AG09319 (cell line): ENCODE measurements around the gene TRAPPC2L.
"Not testable (repeated sequence)": the region's sequence is repeated elsewhere in the genome, so short reads cannot be mapped to it uniquely, and the experiment has no call there.

ENCODE experiments used
- DNase-seq: peaks from one replicate; pipeline ENCODE4 v3.0.0-alpha.2; 2010; ENCODE audit warnings: low read depth; ENCODE audit errors: extremely low read depth
- TF ChIP-seq, protein P1 (sequence below): IDR thresholded peaks from 2 replicates; pipeline ENCODE4 v1.5.1; 2011; ENCODE audit warnings: low read depth, mild to moderate bottlenecking, inconsistent platforms, low read length, moderate library complexity

Gene TRAPPC2L

DNA sequence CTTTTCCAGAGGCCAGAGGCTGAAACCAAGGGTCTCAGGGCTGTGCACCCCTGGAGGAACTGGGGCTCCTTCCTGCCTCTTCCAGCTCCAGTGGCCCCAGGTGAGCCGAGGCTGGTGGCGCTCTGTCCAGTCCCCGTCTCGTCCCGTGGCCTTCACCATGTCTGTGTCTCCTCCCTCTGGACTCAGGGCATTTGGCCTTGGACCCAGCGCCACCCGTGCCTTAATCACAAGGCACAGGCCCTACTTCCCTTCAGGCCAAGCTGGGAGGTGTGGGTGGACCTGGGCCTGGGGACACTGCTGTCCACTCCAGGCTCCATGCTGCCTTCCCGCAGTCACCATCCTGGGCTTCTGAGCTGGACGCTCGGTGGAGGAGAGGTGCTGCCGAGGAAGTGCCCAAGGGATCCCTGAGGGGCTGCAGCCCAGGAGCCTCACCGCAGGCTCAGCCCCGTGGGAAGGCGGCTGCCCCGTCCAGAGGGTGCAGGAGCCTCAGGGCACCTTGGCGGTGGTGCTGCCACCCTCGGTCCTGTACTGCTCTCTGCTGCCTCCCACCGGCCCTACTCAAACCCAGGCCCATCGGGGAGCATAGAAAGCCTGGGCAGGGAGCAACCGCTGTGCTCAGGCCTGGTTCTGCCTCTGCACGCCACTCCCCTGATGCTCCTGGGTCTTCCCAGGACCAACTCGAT, 35.6 kb upstream of the TRAPPC2L start:
- DNase-seq = no peak

DNA sequence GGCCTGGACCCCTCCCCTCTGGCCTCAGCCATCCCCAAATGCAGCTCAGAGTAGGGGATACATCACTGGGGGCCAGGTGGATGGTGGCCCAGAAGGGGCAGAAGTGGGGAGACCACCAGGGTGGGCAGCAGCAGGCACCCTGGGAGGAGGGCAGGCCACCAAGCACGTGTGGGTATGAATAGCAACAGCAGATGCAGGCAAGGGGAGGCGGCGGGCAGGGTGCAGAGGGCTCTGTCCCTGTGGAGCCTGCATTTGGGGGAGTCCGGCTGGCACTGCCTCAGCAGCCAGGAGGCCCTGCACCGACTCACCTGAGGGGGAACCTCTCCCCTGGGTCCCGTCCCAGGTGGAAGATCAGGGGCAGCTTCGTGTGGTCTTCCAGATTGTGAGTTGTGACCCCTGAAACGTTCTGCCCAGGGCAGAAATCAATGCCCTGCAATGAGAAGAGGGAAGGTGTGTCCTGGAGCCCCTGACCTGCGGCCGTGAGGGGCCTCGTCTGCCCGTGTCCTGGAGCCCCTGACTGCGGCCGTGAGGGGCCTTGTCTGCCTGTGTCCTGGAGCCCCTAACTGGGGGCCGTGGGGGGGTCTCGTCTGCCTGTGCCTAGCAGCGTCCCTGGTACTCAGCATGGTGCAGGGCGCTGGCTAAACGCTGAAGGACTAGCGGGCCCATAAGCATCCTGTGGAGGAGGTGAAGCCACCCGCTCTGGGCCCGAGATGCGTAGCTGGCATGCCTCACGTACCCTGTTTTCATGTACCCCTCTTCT, 34.5 kb upstream of the TRAPPC2L start:
- TF ChIP-seq, protein P1, sequence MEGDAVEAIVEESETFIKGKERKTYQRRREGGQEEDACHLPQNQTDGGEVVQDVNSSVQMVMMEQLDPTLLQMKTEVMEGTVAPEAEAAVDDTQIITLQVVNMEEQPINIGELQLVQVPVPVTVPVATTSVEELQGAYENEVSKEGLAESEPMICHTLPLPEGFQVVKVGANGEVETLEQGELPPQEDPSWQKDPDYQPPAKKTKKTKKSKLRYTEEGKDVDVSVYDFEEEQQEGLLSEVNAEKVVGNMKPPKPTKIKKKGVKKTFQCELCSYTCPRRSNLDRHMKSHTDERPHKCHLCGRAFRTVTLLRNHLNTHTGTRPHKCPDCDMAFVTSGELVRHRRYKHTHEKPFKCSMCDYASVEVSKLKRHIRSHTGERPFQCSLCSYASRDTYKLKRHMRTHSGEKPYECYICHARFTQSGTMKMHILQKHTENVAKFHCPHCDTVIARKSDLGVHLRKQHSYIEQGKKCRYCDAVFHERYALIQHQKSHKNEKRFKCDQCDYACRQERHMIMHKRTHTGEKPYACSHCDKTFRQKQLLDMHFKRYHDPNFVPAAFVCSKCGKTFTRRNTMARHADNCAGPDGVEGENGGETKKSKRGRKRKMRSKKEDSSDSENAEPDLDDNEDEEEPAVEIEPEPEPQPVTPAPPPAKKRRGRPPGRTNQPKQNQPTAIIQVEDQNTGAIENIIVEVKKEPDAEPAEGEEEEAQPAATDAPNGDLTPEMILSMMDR = no peak
- DNase-seq = no peak

More for the DNA sequence above, 35.6 kb upstream of the TRAPPC2L start:
- TF ChIP-seq, protein P1 = no peak

DNA sequence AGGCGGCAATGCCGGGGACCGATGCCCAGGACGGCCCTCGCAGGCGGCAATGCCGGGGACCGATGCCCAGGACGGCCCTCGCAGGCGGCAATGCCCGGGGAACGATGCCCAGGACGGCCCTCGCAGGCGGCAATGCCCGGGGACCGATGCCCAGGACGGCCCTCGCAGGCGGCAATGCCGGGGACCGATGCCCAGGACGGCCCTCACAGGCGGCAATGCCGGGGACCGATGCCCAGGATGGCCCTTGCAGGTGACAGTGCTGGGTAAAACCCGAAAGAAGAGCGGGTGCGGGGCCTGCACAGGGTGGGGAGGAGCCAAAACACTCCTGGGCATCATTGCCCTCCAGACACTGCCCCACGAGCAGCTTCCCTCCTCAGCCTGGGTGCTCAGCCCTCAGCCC, 33.3 kb upstream of the TRAPPC2L start:
- DNase-seq = not testable (repeated sequence)

DNA sequence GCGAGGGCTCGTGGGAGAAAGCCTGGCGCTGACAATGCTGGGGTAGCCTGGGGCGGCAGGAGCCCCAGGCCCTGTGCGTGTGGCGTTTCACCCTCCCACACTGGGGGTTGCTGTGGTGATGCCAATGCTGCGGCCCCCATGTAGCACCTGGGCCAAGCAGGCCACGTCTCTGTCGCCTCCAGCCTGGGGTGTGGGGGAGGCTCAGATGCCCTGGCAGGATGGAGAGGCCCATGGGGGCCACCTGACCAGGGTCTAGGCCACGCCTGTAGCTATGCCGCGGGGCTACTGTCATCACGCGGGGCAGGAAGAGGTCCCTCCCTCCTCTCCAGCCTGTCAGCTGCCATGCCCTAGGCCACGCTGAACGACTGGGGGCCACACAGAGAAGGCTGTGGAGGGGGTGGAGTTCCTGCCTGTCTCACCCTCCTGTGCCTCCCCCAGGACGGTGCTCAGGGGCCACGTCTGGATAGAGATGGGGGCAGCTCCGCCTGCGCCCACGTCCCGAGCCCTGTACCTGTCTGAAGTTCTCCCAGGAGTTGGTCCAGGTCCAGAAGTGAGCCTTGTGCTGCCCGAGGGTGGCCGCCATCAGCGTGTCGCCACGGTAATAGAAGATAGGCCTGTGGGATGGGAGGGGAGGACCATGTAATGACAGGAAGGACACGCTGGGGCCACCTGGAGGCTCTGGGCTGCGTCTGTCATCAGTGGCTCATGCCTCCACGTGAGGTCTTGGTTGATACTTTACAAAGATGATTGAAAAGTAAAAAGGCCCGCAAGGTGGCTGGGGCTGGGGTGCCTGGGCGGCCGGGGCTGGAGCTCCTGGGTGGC, 32.5 kb upstream of the TRAPPC2L start:
- no peak for DNase-seq
- TF ChIP-seq, protein P1 = no peak

DNA sequence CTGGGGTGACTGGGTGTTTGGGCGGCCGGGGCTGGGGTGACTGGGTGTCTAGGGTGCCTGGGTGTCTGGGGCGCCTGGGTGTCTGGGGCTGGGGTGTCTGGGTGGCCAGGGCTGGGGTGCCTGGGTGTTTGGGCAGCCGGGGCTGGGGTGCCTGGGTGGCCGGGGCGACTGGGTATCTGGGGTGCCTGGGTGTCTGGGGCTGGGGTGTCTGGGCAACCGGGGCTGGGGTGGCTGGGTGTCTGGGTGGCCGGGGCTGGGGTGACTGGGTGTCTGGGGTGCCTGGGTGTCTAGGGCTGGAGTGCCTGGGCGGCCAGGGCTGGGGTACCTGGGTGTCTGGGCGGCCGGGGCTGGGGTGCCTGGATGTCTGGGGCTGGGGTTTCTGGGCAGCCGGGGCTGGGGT, 31.8 kb upstream of the TRAPPC2L start:
- TF ChIP-seq, protein P1 = no peak
- no peak for DNase-seq

DNA sequence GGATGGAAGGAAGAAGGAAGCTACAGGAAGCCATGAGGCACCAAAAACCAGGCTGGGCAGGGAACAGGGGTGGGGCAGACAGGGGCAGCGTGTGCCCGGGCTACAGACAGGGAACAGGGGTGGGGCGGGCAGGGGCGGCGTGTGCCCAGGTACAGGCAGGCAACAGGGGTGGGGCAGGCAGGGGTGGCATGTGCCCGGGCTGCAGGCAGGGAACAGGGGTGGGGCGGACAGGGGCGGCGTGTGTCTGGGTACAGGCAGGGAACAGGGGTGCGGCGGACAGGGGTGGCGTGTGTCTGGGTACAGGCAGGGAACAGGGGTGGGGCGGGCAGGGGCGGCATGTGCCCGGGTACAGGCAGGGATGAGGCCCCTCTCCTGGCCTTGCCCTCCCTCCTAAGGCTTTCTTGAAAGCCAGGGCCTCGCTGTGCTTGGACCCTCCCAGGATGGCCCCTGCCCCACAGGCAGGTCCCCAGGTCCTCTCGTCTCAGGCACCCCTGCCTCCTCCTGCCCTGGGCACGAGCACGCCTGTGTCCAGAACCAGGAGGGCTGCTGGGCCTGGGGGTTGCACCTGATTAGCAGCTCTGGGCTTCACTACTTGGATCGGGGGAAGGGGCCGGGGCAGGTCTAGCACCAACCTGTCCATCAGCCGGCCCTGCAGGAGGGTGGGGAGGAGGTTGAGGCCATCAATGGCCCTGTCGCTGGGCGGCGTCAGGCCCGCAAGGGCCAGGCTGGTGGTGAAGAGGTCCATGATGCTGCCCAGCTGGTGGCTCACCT, 30.7 kb upstream of the TRAPPC2L start:
- TF ChIP-seq, protein P1 = no peak
- no peak for DNase-seq

DNA sequence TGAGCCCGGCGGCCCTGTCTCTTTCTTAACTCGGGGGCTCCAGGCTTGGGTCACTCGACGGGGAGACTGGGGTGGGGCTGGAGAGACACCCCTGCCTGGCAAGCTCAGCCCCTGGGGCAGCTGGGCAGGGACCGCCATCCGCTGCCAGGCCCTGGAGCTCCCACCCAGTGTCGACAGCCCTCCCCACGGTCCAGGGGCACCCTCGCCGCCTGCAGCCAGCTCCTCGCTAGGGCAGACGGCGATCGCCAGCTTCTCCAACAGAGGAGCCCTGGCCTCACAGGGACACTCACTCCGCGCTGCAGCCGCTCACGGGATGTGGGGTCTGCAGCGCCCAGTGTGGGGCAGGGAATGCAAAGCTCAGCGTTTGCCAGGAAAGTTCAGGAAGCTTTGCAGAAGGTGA, 29.2 kb upstream of the TRAPPC2L start:
- TF ChIP-seq, protein P1 = no peak
- no peak for DNase-seq
